Gastrocnemius medialis (tissue), 4 donors: ENCODE measurements around the gene CPE. TPM values are rescaled to one million over a fixed set of nuclear protein-coding genes. Genes with fewer than 3 reads are reported as not detected.
A peak's percentile ranks its signal among the peaks of the same experiment; 100 is the strongest.
"Not testable (repeated sequence)": the region's sequence is repeated elsewhere in the genome, so short reads cannot be mapped to it uniquely, and the experiment has no call there.

Experiments used
- ATAC-seq, 2 donors: fragments of 150-250 bp; one replicate each; pipeline ENCODE4 v1.9.1; 2016
- DNase-seq, 2 donors: peaks; one replicate each; pipeline ENCODE4 v3.0.0-alpha.2; 2019
- H3K27ac ChIP-seq, 4 donors: fragments of 200-600 bp; sonication (generic); 1 replicate in 1 of 4; 2 replicates in 3 of 4; pipeline ENCODE4 v1.5.1; 2016 to 2018; ENCODE audit warnings: mild to moderate bottlenecking in 2 of 4, moderate library complexity in 1 of 4
- H3K27me3 ChIP-seq, 3 donors: fragments of 200-600 bp; sonication (generic) in 2 of 3; 1 replicate in 1 of 3; 2 replicates in 2 of 3; pipeline versions ENCODE4 v1.5.1 to v1.6.0; 2016 to 2019; ENCODE audit warnings: mild to moderate bottlenecking in 1 of 3, moderate library complexity in 1 of 3
- H3K36me3 ChIP-seq, 2 donors: fragments of 200-600 bp; sonication (generic) in 1 of 2; one replicate each; pipeline ENCODE4 v1.5.1; 2017 to 2018
- H3K4me1 ChIP-seq, 2 donors: fragments of 200-600 bp; sonication (generic) in 1 of 2; one replicate each; pipeline ENCODE4 v1.5.1; 2016 to 2017; ENCODE audit warnings: mild to moderate bottlenecking in 2 of 2
- H3K4me3 ChIP-seq, 4 donors: fragments of 200-600 bp; sonication (generic) in 3 of 4; 1 replicate in 1 of 4; 2 replicates in 3 of 4; pipeline ENCODE4 v1.5.1; 2016 to 2019; ENCODE audit warnings: mild to moderate bottlenecking in 2 of 4
- H3K9me3 ChIP-seq, 3 donors: fragments of 200-600 bp; sonication (generic) in 2 of 3; 1 replicate in 1 of 3; 2 replicates in 2 of 3; pipeline ENCODE4 v1.5.1; 2016 to 2019
- POLR2A ChIP-seq, 2 donors: fragments of 450-650 bp; IDR thresholded peaks; one replicate each; pipeline ENCODE4 v1.6.1; 2017; ENCODE audit warnings: antibody characterized with exemption in 2 of 2, mild to moderate bottlenecking in 2 of 2, moderate library complexity in 2 of 2
- in situ Hi-C, 4 donors: fragments of 200-750 bp; cut with MboI; loops; one replicate each; pipeline versions ENCODE4 v1.15.0 to v1.8.0; 2017; ENCODE audit warnings: low sequenced_read_pairs in 4 of 4
- intact Hi-C: fragments of 100-400 bp; cut with DNase I; formaldehyde crosslinking; loops from one replicate; pipeline ENCODE4 v1.15.1; 2023; ENCODE audit warnings: low total_unique reads
- total RNA-seq, 4 donors: library from RNA; depleted of rRNA; stranded (reverse); fragments of >200 nt; gene quantifications; one replicate each; pipeline versions ENCODE4 v1.1.0 to v1.2.3, GENCODE V29; 2016
- TF ChIP-seq, protein P1 (sequence below), 5 experiments: fragments of 450-650 bp in 3 of 5; fragments of 200-600 bp in 2 of 5; sonication (generic) in 2 of 5; IDR thresholded peaks in 4 of 5; conservative IDR thresholded peaks in 1 of 5; 1 replicate in 4 of 5; 2 replicates in 1 of 5; pipeline ENCODE4 v1.5.1; 2016 to 2019; ENCODE audit warnings: antibody characterized with exemption in 5 of 5, mild to moderate bottlenecking in 3 of 5, moderate library complexity in 3 of 5

The CPE gene
- total RNA-seq, 4 donors from 2014 or later, result 11.8 to 27.6 (median 17.0) TPM

DNA sequence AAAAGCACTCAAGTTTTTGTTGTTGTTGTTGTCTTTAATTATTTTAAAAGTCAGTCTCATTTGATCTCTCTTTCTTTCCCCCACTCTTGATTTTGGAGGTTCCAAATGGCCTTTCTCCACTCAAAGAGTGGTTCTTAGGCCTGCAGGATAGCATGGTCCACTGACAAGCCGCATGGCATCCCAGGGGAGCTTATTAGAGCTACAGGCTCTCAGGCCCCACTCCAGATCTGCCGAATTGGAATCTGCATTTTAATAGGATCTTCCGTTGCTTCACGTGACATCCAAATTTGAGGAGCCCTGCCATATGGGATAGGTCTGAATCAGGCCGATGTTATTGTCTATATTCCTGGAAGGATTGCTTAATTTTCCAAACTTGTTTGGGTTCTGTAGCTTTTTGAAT, 72.1 kb downstream of the CPE start:
- in situ Hi-C loops, result no loop called here

DNA sequence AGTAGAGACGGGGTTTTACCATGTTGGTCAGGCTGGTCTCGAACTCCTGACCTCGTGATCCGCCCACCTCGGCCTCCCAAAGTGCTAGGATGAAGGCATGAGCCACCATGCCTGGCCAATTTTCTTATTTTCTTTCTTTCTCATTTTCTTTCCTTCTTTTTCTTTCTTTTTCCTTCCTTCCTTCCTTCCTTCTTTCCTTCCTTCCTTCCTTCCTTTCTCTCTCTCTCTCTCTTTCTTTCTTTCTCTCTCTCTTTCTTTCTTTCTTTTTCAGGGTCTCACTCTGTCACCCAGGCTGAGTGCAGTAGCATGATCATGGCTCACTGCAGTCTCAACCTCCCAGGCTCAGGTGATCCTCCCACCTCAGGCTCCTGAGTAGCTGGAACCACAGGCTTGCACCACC, 74.3 kb downstream of the CPE start:
- H3K4me3 ChIP-seq, H3K9me3 ChIP-seq, ATAC-seq, H3K36me3 ChIP-seq, H3K27ac ChIP-seq, intact Hi-C loops, H3K27me3 ChIP-seq, in situ Hi-C loops, H3K4me1 ChIP-seq, DNase-seq: not testable (repeated sequence)

More for the DNA sequence above, 72.1 kb downstream of the CPE start:
- H3K9me3 ChIP-seq, result no peaks in the 10 kb centered on the region
- DNase-seq (no peak), ATAC-seq (no peak)
- H3K27me3 ChIP-seq, result no peaks in the 10 kb centered on the region
- no peaks in the 10 kb centered on the region for H3K4me1 ChIP-seq
- no peak overlapping the region for H3K4me3 ChIP-seq
- TF ChIP-seq POLR2A (IDR thresholded peaks at IDR 0.05), result no peak
- TF ChIP-seq, protein P1, sequence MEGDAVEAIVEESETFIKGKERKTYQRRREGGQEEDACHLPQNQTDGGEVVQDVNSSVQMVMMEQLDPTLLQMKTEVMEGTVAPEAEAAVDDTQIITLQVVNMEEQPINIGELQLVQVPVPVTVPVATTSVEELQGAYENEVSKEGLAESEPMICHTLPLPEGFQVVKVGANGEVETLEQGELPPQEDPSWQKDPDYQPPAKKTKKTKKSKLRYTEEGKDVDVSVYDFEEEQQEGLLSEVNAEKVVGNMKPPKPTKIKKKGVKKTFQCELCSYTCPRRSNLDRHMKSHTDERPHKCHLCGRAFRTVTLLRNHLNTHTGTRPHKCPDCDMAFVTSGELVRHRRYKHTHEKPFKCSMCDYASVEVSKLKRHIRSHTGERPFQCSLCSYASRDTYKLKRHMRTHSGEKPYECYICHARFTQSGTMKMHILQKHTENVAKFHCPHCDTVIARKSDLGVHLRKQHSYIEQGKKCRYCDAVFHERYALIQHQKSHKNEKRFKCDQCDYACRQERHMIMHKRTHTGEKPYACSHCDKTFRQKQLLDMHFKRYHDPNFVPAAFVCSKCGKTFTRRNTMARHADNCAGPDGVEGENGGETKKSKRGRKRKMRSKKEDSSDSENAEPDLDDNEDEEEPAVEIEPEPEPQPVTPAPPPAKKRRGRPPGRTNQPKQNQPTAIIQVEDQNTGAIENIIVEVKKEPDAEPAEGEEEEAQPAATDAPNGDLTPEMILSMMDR (IDR thresholded peaks at IDR 0.05 in 4 of 5, conservative IDR thresholded peaks at IDR 0.05 in 1 of 5), result no peak
- intact Hi-C loops, result no loop called here
- no peaks in the 10 kb centered on the region for H3K36me3 ChIP-seq
- H3K27ac ChIP-seq, result no peak overlapping the region

DNA sequence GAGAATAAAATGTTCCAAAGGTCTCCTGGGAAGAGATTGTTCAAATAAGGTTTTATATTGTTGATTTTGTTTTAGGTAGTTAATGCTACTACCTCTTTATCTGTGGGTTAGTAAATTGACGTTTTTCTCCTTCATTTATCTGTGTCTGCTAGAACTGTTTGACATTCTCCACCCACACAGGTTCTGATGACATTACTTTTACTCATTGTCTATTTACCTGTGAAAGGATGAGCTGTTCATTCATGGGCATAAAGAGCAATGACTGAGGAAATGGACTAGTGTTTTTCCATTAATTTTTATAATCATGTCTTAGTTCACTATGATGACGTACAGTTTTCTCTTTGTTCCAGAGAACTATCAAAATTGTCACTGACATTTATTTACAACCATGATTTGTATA, 75.6 kb downstream of the CPE start:
- in situ Hi-C loops (no loop called here), intact Hi-C loops (no loop called here)
- H3K9me3 ChIP-seq, result no peaks in the 10 kb centered on the region

DNA sequence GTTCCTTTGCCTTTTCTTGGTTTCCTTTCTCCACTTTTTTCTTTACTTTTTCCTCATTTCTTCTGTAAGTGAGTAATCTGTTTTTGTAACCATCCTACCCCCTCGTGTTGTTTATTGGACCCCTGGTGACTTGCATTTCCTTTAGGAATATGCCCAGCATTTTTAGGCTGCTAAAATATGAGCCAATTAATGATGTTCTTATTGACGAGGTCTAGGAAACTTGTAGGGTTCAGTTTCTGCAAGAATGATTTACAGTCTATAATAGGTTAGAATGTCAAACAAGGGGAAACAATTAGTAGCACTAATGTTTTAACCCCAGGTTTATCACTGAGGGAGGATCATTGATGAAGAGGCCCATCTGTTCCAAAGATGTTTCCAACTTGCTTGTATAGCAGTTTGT, 79.0 kb downstream of the CPE start:
- intact Hi-C loops, result no loop called here
- Histone ChIP-seq H3K4me1 (no peaks in the 10 kb centered on the region), H3K27me3 (no peaks in the 10 kb centered on the region), H3K4me3 (no peak overlapping the region), H3K36me3 (no peaks in the 10 kb centered on the region), H3K27ac (peak overlapping the region in 1 of 4 donors; percentile 3), H3K9me3 (no peaks in the 10 kb centered on the region)
- in situ Hi-C loops, result no loop called here
- ATAC-seq, result no peak
- TF ChIP-seq, protein P1 (IDR thresholded peaks at IDR 0.05 in 4 of 5, conservative IDR thresholded peaks at IDR 0.05 in 1 of 5), result no peak
- no peak for TF ChIP-seq POLR2A (IDR thresholded peaks at IDR 0.05)
- no peak for DNase-seq

More for the DNA sequence above, 75.6 kb downstream of the CPE start:
- no peaks in the 10 kb centered on the region for H3K4me1 ChIP-seq
- H3K36me3 ChIP-seq, result no peaks in the 10 kb centered on the region
- no peak for ATAC-seq
- no peak overlapping the region for H3K4me3 ChIP-seq
- no peaks in the 10 kb centered on the region for H3K27me3 ChIP-seq
- no peak for TF ChIP-seq POLR2A (IDR thresholded peaks at IDR 0.05)
- TF ChIP-seq, protein P1 (IDR thresholded peaks at IDR 0.05 in 4 of 5, conservative IDR thresholded peaks at IDR 0.05 in 1 of 5), result no peak
- H3K27ac ChIP-seq, result no peak overlapping the region
- DNase-seq, result no peak

GRCh38 chr4:165458471-165458870, 79.7 kb downstream of the CPE start:
- intact Hi-C loops (no loop called here), in situ Hi-C loops (no loop called here)
- Histone ChIP-seq H3K4me3 (no peak overlapping the region), H3K27me3 (no peaks in the 10 kb centered on the region), H3K36me3 (no peaks in the 10 kb centered on the region), H3K4me1 (no peaks in the 10 kb centered on the region), H3K27ac (peak overlapping the region in 1 of 4 donors; percentile 40), H3K9me3 (no peaks in the 10 kb centered on the region)
- ATAC-seq, result no peak
- no peak for DNase-seq
- no peak for TF ChIP-seq POLR2A (IDR thresholded peaks at IDR 0.05)
- TF ChIP-seq, protein P1 (IDR thresholded peaks at IDR 0.05 in 4 of 5, conservative IDR thresholded peaks at IDR 0.05 in 1 of 5), result no peak
